Endothelial cell of umbilical vein (primary cell): Measurements from ENCODE around the gene NUP205. TPM values are rescaled to one million over a fixed set of nuclear protein-coding genes. Genes with fewer than 3 reads are reported as not detected.

Experiments
- BruUV-seq: library from RNA; stranded (reverse); fragments of 400-500 nt; replicated peaks from 2 replicates; lab custom pipeline; 2021; lab: Mats Ljungman, UMichigan
- CTCF ChIA-PET: fragments of 300-600, 350-600 bp; sonication (Branson Sonifier 250); formaldehyde crosslinking; loops from one replicate; lab custom pipeline; 2021; ENCODE audit warnings: antibody characterized with exemption, inconsistent platforms; lab: Charles Lee
- POLR2A ChIA-PET: fragments of 300-600, 350-600 bp; sonication (Branson Sonifier 250); formaldehyde crosslinking; loops from one replicate; lab custom pipeline; 2021; ENCODE audit warnings: antibody characterized with exemption, inconsistent platforms; lab: Charles Lee
- DNase-seq: peaks from one replicate; pipeline ENCODE4 v3.0.0-alpha.2; 2011; ENCODE audit warnings: low read depth, low spot score
- FAIRE-seq: peaks from 2 replicates; lab custom pipeline; 2011; peaks lifted over from hg19 to GRCh38; lab: Jason Lieb, UNC
- H2AFZ ChIP-seq: 2 replicates; pipeline ENCODE4 v1.6.0; 2012; ENCODE audit warnings: low read depth, low read length, control low read depth, inconsistent platforms
- H3K27ac ChIP-seq: 2 replicates; pipeline ENCODE4 v1.5.1; 2011; ENCODE audit warnings: low read depth, mild to moderate bottlenecking, control low read depth, low read length, moderate library complexity; ENCODE audit not compliant: insufficient read depth
- H3K27me3 ChIP-seq, 2 experiments: 2 replicates each; pipeline versions ENCODE4 v1.6.0 to v1.6.1; 2011; ENCODE audit warnings: low read length in 2 of 2, mixed read lengths in 1 of 2; ENCODE audit not compliant: control insufficient read depth in 2 of 2, insufficient read depth in 2 of 2
- H3K36me3 ChIP-seq, 2 experiments: 2 replicates in 1 of 2; 3 replicates in 1 of 2; pipeline ENCODE4 v1.5.1; 2011; ENCODE audit warnings: low read length in 2 of 2, mild to moderate bottlenecking in 1 of 2, moderate library complexity in 1 of 2; ENCODE audit not compliant: control insufficient read depth in 2 of 2, insufficient read depth in 2 of 2; ENCODE audit errors: extremely low read depth in 1 of 2
- H3K4me1 ChIP-seq: 3 replicates; pipeline ENCODE4 v1.5.1; 2011; ENCODE audit warnings: mild to moderate bottlenecking, low read length; ENCODE audit not compliant: control insufficient read depth, insufficient read depth; ENCODE audit errors: extremely low read depth
- H3K4me2 ChIP-seq: 2 replicates; pipeline ENCODE4 v1.6.1; 2011; ENCODE audit warnings: low read length, control low read depth, mixed read lengths; ENCODE audit not compliant: insufficient read depth
- H3K4me3 ChIP-seq, 3 experiments: fragments of 200-600 bp in 1 of 3; sonication (generic), shearing (Covaris generic) in 1 of 3; replicated peaks in 1 of 3; 2 replicates each; pipeline ENCODE4 v1.5.1; 2011 to 2016; ENCODE audit warnings: control low read depth in 3 of 3, low read length in 3 of 3, mild to moderate bottlenecking in 2 of 3, inconsistent platforms in 1 of 3, low read depth in 1 of 3, moderate library complexity in 1 of 3; ENCODE audit not compliant: insufficient read depth in 1 of 3
- H3K79me2 ChIP-seq: 2 replicates; pipeline ENCODE4 v1.6.0; 2012; ENCODE audit warnings: low read length, inconsistent platforms; ENCODE audit not compliant: control insufficient read depth, insufficient read depth
- H3K9ac ChIP-seq: replicated peaks from 2 replicates; pipeline ENCODE3; 2011; ENCODE audit warnings: low read length, control low read depth; ENCODE audit not compliant: insufficient read depth; ENCODE audit errors: extremely low read depth
- H3K9me1 ChIP-seq: replicated peaks from 3 replicates; pipeline ENCODE4 v1.6.0; 2011; ENCODE audit warnings: mild to moderate bottlenecking, low read length; ENCODE audit not compliant: control insufficient read depth, insufficient read depth; ENCODE audit errors: extremely low read depth
- H3K9me3 ChIP-seq: replicated peaks from 2 replicates; pipeline ENCODE4 v1.5.1; 2012; ENCODE audit warnings: low read length, inconsistent platforms; ENCODE audit not compliant: control insufficient read depth, insufficient read depth
- H4K20me1 ChIP-seq: replicated peaks from 2 replicates; pipeline ENCODE3; 2011; ENCODE audit warnings: mild to moderate bottlenecking, low read length; ENCODE audit not compliant: control insufficient read depth, insufficient read depth; ENCODE audit errors: extremely low read depth
- dilution Hi-C: fragments of 300-500 bp; cut with MboI; formaldehyde crosslinking; loops from one replicate; pipeline ENCODE4 v1.15.0; 2019; ENCODE audit warnings: low sequenced_read_pairs; ENCODE audit not compliant: extremely low pct_ligation_motif_present
- intact Hi-C: fragments of 100-400 bp; cut with micrococcal nuclease; formaldehyde crosslinking; loops from one replicate; pipeline ENCODE4 v1.10.0; 2022
- polyA plus RNA-seq, 4 experiments: library from polyadenylated mRNA; depleted of rRNA in 3 of 4; stranded (reverse) in 3 of 4; unstranded in 1 of 4; fragments of >200 nt; gene quantifications; 2 replicates each; pipeline versions ENCODE4 v1.2.1 to v1.2.3, GENCODE V29; 2011 to 2012; ENCODE audit warnings: missing spikeins in 1 of 4
- small RNA-seq: library from RNA; depleted of rRNA; stranded (forward); fragments of <200 nt; gene quantifications from one replicate; pipeline ENCODE3, GENCODE V24; 2012; ENCODE audit warnings: low replicate concordance, low read depth; ENCODE audit not compliant: insufficient read depth, insufficient read length
- total RNA-seq: library from RNA; stranded (reverse); gene quantifications from 2 replicates; pipeline ENCODE4 v1.2.3, GENCODE V29; 2021
- TF ChIP-seq, protein P1 (sequence below), 2 donors: IDR thresholded peaks; 1 replicate in 1 of 2; 2 replicates in 1 of 2; pipeline ENCODE4 v1.5.1; 2011; ENCODE audit warnings: low read length in 2 of 2, mild to moderate bottlenecking in 2 of 2, moderate library complexity in 2 of 2, control low read depth in 1 of 2, inconsistent platforms in 1 of 2, low read depth in 1 of 2; ENCODE audit not compliant: insufficient read depth in 1 of 2; ENCODE audit errors: extremely low read depth in 1 of 2
- TF ChIP-seq, protein P2 (sequence below): IDR thresholded peaks from 2 replicates; pipeline ENCODE4 v1.6.1; 2011; ENCODE audit not compliant: insufficient read depth, insufficient read length

Gene NUP205
- total and polyA plus RNA-seq, 2 donors (not counting 3 experiments of a cell fraction or from before 2014, with no cell fraction given): 48.8 to 81.3 TPM

DNA sequence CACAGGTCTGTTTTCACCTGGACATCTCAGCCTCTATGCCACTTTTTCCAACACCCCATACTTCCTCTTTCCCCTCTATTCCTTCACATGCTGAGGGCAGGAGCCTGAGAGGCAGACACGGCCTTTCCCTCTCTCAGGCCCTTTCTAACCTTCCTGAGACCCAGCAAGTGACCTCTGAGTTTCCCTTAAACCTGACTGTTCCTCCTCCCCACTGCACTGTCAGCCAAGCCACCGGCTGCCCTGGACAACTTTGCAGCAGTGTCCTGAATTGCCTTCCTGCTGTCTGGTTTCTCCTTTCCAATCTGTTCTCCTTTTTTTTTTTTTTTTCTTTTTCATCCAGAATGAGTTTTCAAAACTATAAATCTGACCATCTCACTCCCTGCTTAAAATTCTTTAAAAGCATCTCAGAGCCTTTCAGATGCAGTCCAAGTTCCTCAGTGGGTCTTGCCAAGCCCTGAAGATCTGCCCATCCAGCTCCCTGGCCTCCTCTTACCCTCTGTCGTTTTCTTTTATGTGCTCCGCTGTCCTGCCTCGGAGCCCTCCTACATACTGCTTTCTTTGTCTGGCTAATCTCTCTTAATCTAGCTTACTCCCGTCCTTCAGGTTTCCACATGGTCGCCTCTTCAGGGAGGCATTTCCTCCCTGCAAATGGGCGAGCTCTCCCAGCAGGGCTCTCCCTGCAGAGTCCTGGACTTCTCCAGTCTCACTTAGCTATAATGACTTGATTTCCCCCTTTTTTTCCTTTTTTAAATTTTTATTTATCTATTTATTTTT lies 139.7 kb downstream of the NUP205 start:
- TF ChIP-seq, protein P1, sequence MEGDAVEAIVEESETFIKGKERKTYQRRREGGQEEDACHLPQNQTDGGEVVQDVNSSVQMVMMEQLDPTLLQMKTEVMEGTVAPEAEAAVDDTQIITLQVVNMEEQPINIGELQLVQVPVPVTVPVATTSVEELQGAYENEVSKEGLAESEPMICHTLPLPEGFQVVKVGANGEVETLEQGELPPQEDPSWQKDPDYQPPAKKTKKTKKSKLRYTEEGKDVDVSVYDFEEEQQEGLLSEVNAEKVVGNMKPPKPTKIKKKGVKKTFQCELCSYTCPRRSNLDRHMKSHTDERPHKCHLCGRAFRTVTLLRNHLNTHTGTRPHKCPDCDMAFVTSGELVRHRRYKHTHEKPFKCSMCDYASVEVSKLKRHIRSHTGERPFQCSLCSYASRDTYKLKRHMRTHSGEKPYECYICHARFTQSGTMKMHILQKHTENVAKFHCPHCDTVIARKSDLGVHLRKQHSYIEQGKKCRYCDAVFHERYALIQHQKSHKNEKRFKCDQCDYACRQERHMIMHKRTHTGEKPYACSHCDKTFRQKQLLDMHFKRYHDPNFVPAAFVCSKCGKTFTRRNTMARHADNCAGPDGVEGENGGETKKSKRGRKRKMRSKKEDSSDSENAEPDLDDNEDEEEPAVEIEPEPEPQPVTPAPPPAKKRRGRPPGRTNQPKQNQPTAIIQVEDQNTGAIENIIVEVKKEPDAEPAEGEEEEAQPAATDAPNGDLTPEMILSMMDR (IDR thresholded peaks at IDR 0.05; ENCODE audit: extremely low read depth in 1 of 2, insufficient read depth in 1 of 2, low read depth in 1 of 2, low read length in 2 of 2): no peak
- TF ChIP-seq, protein P2, sequence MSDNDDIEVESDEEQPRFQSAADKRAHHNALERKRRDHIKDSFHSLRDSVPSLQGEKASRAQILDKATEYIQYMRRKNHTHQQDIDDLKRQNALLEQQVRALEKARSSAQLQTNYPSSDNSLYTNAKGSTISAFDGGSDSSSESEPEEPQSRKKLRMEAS: no peak
- H3K27me3 ChIP-seq: no peaks in the 10 kb centered on the region
- peaks cover 2% of the 10 kb centered on the region for H3K4me1 ChIP-seq
- DNase-seq (no peak), FAIRE-seq (no peak)
- no peaks in the 10 kb centered on the region for H3K9me1 ChIP-seq
- no peak overlapping the region for H3K4me2 ChIP-seq
- intact Hi-C loops (no loop called here), dilution Hi-C loops (no loop called here)
- no peak overlapping the region for H3K9ac ChIP-seq
- H4K20me1 ChIP-seq: no peaks in the 10 kb centered on the region
- H3K79me2 ChIP-seq: no peaks in the 10 kb centered on the region
- POLR2A ChIA-PET: no interaction called here
- CTCF ChIA-PET: interaction anchor here (2.3 kb wide), 1 partner anchor 24 kb away, joined by 6 read pairs; no protein-coding TSS in a partner anchor
- no peak overlapping the region for H3K27ac ChIP-seq
- H2AFZ ChIP-seq: no peak overlapping the region
- H3K4me3 ChIP-seq: no peak overlapping the region
- H3K36me3 ChIP-seq: no peaks in the 10 kb centered on the region
- no peaks in the 10 kb centered on the region for H3K9me3 ChIP-seq
- no TSS peak for BruUV-seq

Small RNA genes lying within 50 kb of the gene (small RNA-seq; reads per million reads assigned to genes)
- not detected for gene RNU6-1154P

Other genes starting within 250 kb of the NUP205 start
- 20.9 and 21.7 TPM in 2 replicates for gene CNOT4, start 47.8 kb upstream of the NUP205 start, total RNA-seq
- 10.3 and 11.8 TPM in 2 replicates for gene CNOT4, start 47.8 kb upstream of the NUP205 start, polyA plus RNA-seq
- 21.4 and 31.3 TPM in 2 replicates for gene STMP1, start 104.6 kb downstream of the NUP205 start, total RNA-seq
- 13.5 and 17.1 TPM in 2 replicates for gene STMP1, start 104.6 kb downstream of the NUP205 start, polyA plus RNA-seq
- gene SLC13A4, start 170.3 kb downstream of the NUP205 start, total RNA-seq: not detected in 2 replicates
- gene SLC13A4, start 170.3 kb downstream of the NUP205 start, polyA plus RNA-seq: not detected in 2 replicates
- not detected in 2 replicates for gene FAM180A, start 190.9 kb downstream of the NUP205 start, total RNA-seq
- not detected in 2 replicates for gene FAM180A, start 190.9 kb downstream of the NUP205 start, polyA plus RNA-seq